Hematopoietic multipotent progenitor cell treated with erythropoietin and hydrocortisone succinate and interleukin-3 and kit ligand, for 17 days (in vitro differentiated cells): Measurements from ENCODE around the gene PCSK1.
"Not testable (repeated sequence)": the region's sequence is repeated elsewhere in the genome, so short reads cannot be mapped to it uniquely, and the experiment has no call there.

Experiments used
- DNase-seq: peaks from one replicate; pipeline ENCODE4 v3.0.0-alpha.2; 2015; ENCODE audit warnings: low spot score

PCSK1 gene

GRCh38 chr5:96426831-96427230, 6.2 kb downstream of the PCSK1 start:
- no peak for DNase-seq

- DNase-seq, result no peak
Observed at GRCh38 chr5:96425443-96425842, 7.6 kb downstream of the PCSK1 start.

- no peak for DNase-seq
Observed at GRCh38 chr5:96415897-96416296, 17.2 kb downstream of the PCSK1 start.

- no peak for DNase-seq
Observed at GRCh38 chr5:96412868-96413449, 20.1 kb downstream of the PCSK1 start.

- no peak for DNase-seq
Observed at GRCh38 chr5:96410013-96410412, 23.0 kb downstream of the PCSK1 start.

GRCh38 chr5:96408841-96409538, 24.1 kb downstream of the PCSK1 start:
- DNase-seq, result no peak

GRCh38 chr5:96408210-96408777, 24.8 kb downstream of the PCSK1 start:
- DNase-seq, result no peak

GRCh38 chr5:96407436-96407835, 25.6 kb downstream of the PCSK1 start:
- DNase-seq, result no peak

GRCh38 chr5:96404191-96404867, 28.7 kb downstream of the PCSK1 start:
- no peak for DNase-seq

GRCh38 chr5:96402500-96402899, 30.5 kb downstream of the PCSK1 start:
- no peak for DNase-seq

GRCh38 chr5:96396878-96397277, 36.2 kb downstream of the PCSK1 start:
- DNase-seq, result no peak

- DNase-seq, result not testable (repeated sequence)
Observed at GRCh38 chr5:96395295-96395694, 37.8 kb downstream of the PCSK1 start.

- no peak for DNase-seq
Observed at GRCh38 chr5:96391921-96392320, 41.1 kb downstream of the PCSK1 start.

- no peak for DNase-seq
Observed at GRCh38 chr5:96388176-96388575, 44.9 kb downstream of the PCSK1 start.

- no peak for DNase-seq
Observed at GRCh38 chr5:96387616-96388015, 45.4 kb downstream of the PCSK1 start.

GRCh38 chr5:96385538-96385937, 47.5 kb downstream of the PCSK1 start:
- no peak for DNase-seq

- DNase-seq, result no peak
Observed at GRCh38 chr5:96384353-96384752, 48.7 kb downstream of the PCSK1 start.

- no peak for DNase-seq
Observed at GRCh38 chr5:96381526-96381925, 51.5 kb downstream of the PCSK1 start.

GRCh38 chr5:96379896-96380295, 53.2 kb downstream of the PCSK1 start:
- DNase-seq, result no peak

GRCh38 chr5:96377597-96377996, 55.5 kb downstream of the PCSK1 start:
- DNase-seq, result no peak

- no peak for DNase-seq
Observed at GRCh38 chr5:96377167-96377566, 55.9 kb downstream of the PCSK1 start.

GRCh38 chr5:96374653-96375052, 58.4 kb downstream of the PCSK1 start:
- no peak for DNase-seq

- DNase-seq, result no peak
Observed at GRCh38 chr5:96373381-96373733, 59.7 kb downstream of the PCSK1 start.
